Activated CD8-positive, alpha-beta memory T cell treated with anti-CD3 and anti-CD28 coated beads, Interleukin-2, amount 10 ng/mL, durations not matched to agents 7 days and 5 days (primary cell): Measurements from ENCODE around the gene PAFAH2. TPM values are rescaled to one million over a fixed set of nuclear protein-coding genes. Genes with fewer than 3 reads are reported as not detected.
A peak's percentile ranks its signal among the peaks of the same experiment; 100 is the strongest.
"Not testable (repeated sequence)": the region's sequence is repeated elsewhere in the genome, so short reads cannot be mapped to it uniquely, and the experiment has no call there.

Experiments
- ATAC-seq: fragments of 150-1000 bp; cut with Tn5 transposase; one replicate; pipeline ENCODE4 v1.10.0; 2021; ENCODE audit warnings: moderate library complexity
- CTCF ChIA-PET: fragments of 350-600 bp; sonication (Branson Sonifier 250); formaldehyde crosslinking; loops from one replicate; lab custom pipeline; 2021; ENCODE audit warnings: antibody characterized with exemption; lab: Charles Lee
- DNase-seq: peaks from one replicate; pipeline ENCODE4 v3.0.0-alpha.2; 2020
- H3K27ac Mint-ChIP-seq: one replicate; pipeline ENCODE4 v1.8.0; 2021; ENCODE audit warnings: mild to moderate bottlenecking, mixed read lengths
- H3K27me3 Mint-ChIP-seq: one replicate; pipeline ENCODE4 v1.8.0; 2021; ENCODE audit warnings: mixed read lengths
- H3K36me3 Mint-ChIP-seq: one replicate; pipeline ENCODE4 v1.8.0; 2021; ENCODE audit warnings: mild to moderate bottlenecking, mixed read lengths
- H3K4me1 Mint-ChIP-seq: one replicate; pipeline ENCODE4 v1.8.0; 2021; ENCODE audit warnings: mixed read lengths
- H3K4me3 Mint-ChIP-seq: one replicate; pipeline ENCODE4 v1.8.0; 2021; ENCODE audit warnings: mild to moderate bottlenecking, moderate library complexity, mixed read lengths
- H3K9me3 Mint-ChIP-seq: one replicate; pipeline ENCODE4 v1.8.0; 2022; ENCODE audit warnings: low read depth, mixed read lengths
- total RNA-seq, 2 experiments: library from RNA; stranded (reverse); gene quantifications; one replicate each; pipeline ENCODE4 v1.2.3, GENCODE V29; 2021

PAFAH2 gene
- total RNA-seq, 2 experiments from 2014 or later, result 9.0 to 9.2 TPM

GRCh38 chr1:25996966-25997827 lies 666 bp downstream of the PAFAH2 start:
- Mint-ChIP-seq H3K4me3 (peak overlapping the region; percentile 95), H3K4me1 (peaks cover 30% of the 10 kb centered on the region), H3K27ac (peak overlapping the region; percentile 98), H3K27me3 (peaks cover 4% of the 10 kb centered on the region), H3K36me3 (no peaks in the 10 kb centered on the region), H3K9me3 (no peaks in the 10 kb centered on the region)
- DNase-seq, result no peak
- ATAC-seq, result peak; percentile 29
- CTCF ChIA-PET, result interaction anchor here (0.7 to 9.9 kb wide), 33 partner anchors 9 to 528 kb away, joined by 3 to 309 read pairs (median 4); partner anchors contain the start of genes MTFR1L, PAQR7 and ZNF593

GRCh38 chr1:25994402-25995150 lies 3.3 kb downstream of the PAFAH2 start:
- H3K27ac Mint-ChIP-seq, result no peak overlapping the region
- CTCF ChIA-PET, result interaction anchor here (1.2 to 9.9 kb wide), 2 partner anchors 95 to 476 kb away, joined by 4 to 309 read pairs; no protein-coding TSS in a partner anchor
- H3K4me3 Mint-ChIP-seq, result no peak overlapping the region
- no peak for ATAC-seq
- H3K4me1 Mint-ChIP-seq, result peaks cover 48% of the 10 kb centered on the region
- no peaks in the 10 kb centered on the region for H3K27me3 Mint-ChIP-seq
- no peaks in the 10 kb centered on the region for H3K36me3 Mint-ChIP-seq
- no peak for DNase-seq
- no peaks in the 10 kb centered on the region for H3K9me3 Mint-ChIP-seq

DNA sequence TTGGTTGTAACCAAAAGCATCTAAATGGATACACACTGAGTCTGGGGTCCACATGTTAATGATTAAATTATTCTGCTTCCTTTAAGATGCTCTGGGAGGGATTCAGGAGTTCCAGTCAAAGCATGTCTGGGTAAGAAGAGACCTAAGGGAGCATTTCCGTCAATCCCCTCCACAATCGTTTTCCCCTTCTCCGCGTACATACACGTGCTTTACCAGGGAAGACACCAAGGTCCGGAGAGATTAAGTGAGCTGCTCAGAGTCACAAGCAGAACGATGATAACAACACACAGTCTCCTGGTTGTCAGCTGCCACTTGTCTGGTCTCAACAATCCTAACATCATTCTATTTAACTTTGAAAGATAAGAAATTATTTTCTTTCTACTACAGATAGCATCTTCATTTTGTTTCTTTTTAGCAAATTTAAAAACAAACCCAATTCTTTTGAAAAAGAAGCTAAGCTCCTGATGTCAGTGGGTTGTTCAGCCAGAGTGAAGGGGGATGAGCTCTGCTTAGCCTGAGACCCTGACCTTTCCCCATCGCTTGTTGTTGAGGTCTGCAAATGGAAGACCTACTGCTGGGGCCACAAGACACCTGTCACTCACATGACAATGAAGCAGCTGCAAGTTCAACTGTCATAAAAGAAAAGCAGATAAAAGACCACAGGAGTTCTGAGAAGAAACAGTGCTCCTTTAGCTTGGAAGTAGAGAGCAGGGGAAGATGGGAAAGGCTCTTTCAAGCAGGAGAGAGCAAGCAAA lies 4.5 kb downstream of the PAFAH2 start:
- H3K4me1 Mint-ChIP-seq, result peaks cover 51% of the 10 kb centered on the region
- no peak overlapping the region for H3K27ac Mint-ChIP-seq
- H3K36me3 Mint-ChIP-seq, result peaks cover 1% of the 10 kb centered on the region
- ATAC-seq, result no peak
- no peaks in the 10 kb centered on the region for H3K27me3 Mint-ChIP-seq
- DNase-seq, result no peak
- CTCF ChIA-PET, result interaction anchor here (9.9 kb wide), 1 partner anchor 93 kb away, joined by 309 read pairs; no protein-coding TSS in a partner anchor
- H3K4me3 Mint-ChIP-seq, result no peak overlapping the region
- no peaks in the 10 kb centered on the region for H3K9me3 Mint-ChIP-seq

GRCh38 chr1:25992689-25993171 lies 5.1 kb downstream of the PAFAH2 start:
- Mint-ChIP-seq H3K4me1 (peaks cover 46% of the 10 kb centered on the region), H3K36me3 (peaks cover 1% of the 10 kb centered on the region), H3K27ac (no peak overlapping the region), H3K4me3 (no peak overlapping the region), H3K9me3 (no peaks in the 10 kb centered on the region), H3K27me3 (no peaks in the 10 kb centered on the region)
- CTCF ChIA-PET, result no interaction called here
- ATAC-seq (no peak), DNase-seq (no peak)

GRCh38 chr1:25991937-25992688 lies 5.8 kb downstream of the PAFAH2 start:
- DNase-seq (no peak), ATAC-seq (no peak)
- Mint-ChIP-seq H3K9me3 (no peaks in the 10 kb centered on the region), H3K4me1 (peaks cover 43% of the 10 kb centered on the region), H3K27me3 (no peaks in the 10 kb centered on the region), H3K4me3 (no peak overlapping the region), H3K36me3 (peaks cover 5% of the 10 kb centered on the region), H3K27ac (no peak overlapping the region)
- CTCF ChIA-PET, result interaction anchor here (1.0 kb wide), 2 partner anchors 90 to 96 kb away, joined by 7 to 9 read pairs; no protein-coding TSS in a partner anchor

GRCh38 chr1:25990702-25991395 lies 7.0 kb downstream of the PAFAH2 start:
- Mint-ChIP-seq H3K27ac (peak overlapping the region; percentile 76), H3K9me3 (no peaks in the 10 kb centered on the region), H3K36me3 (peaks cover 8% of the 10 kb centered on the region), H3K27me3 (no peaks in the 10 kb centered on the region), H3K4me3 (peak overlapping the region; percentile 77), H3K4me1 (peaks cover 36% of the 10 kb centered on the region)
- peak; percentile 78 for DNase-seq
- peak; percentile 96 for ATAC-seq
- CTCF ChIA-PET, result interaction anchor here (0.6 to 4.9 kb wide), 9 partner anchors 44 to 154 kb away, joined by 3 to 44 read pairs (median 4); partner anchors contain the start of gene STMN1

- H3K27me3 Mint-ChIP-seq, result no peaks in the 10 kb centered on the region
- H3K36me3 Mint-ChIP-seq, result peaks cover 12% of the 10 kb centered on the region
- DNase-seq (no peak), ATAC-seq (peak; percentile 21)
- H3K9me3 Mint-ChIP-seq, result no peaks in the 10 kb centered on the region
- CTCF ChIA-PET, result interaction anchor here (0.6 to 4.9 kb wide), 11 partner anchors 7 to 155 kb away, joined by 3 to 44 read pairs (median 5); partner anchors contain the start of genes PAFAH2 and STMN1
- peak overlapping the region; percentile 76 for H3K27ac Mint-ChIP-seq
- peak overlapping the region; percentile 77 for H3K4me3 Mint-ChIP-seq
- peaks cover 36% of the 10 kb centered on the region for H3K4me1 Mint-ChIP-seq
These were observed 7.6 kb downstream of the PAFAH2 start for GRCh38 chr1:25990251-25990650.

DNA sequence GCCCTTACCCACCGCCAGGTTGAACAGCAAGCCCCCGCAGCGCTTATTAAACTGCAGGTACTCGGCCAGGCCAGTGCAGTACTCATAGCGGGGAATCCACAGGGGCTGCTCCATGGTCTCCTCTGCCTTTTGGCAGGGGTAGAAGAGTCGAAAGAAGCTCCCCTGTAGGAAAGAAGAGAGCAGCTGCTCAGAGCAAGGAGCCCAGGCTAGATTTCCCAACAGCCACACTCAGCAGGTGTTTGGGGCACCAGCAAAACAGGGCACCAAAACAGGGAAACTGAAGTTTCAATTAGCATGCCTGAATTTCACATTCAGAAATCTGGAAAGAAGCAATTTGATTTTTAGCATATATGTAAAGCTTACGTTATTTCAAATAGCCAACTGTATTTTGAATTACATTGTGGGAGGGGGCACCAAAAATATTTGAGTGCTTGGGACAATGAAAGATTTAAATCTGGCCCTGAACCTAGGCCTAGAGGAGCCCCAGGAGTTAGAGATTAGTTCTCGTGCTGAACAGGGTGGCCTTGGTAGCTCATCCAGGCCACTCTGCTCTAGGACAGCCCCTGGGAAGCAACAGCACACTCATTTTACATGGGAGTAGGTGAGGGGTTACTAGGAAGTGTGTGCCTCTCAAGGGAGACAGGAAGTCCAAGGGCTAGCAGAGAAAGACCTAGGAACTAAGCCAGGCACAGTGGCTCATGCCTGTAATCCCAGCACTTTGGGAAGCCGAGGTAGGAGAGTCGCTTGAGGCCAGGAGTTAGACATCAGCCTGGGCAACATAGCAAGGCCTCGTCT lies 8.2 kb downstream of the PAFAH2 start:
- peak overlapping the region; percentile 76 for H3K27ac Mint-ChIP-seq
- H3K36me3 Mint-ChIP-seq, result peaks cover 12% of the 10 kb centered on the region
- CTCF ChIA-PET, result interaction anchor here (0.6 to 4.9 kb wide), 12 partner anchors 8 to 155 kb away, joined by 3 to 44 read pairs (median 4); partner anchors contain the start of genes PAFAH2 and STMN1
- H3K27me3 Mint-ChIP-seq, result no peaks in the 10 kb centered on the region
- ATAC-seq, result peak; percentile 10
- H3K4me1 Mint-ChIP-seq, result peaks cover 36% of the 10 kb centered on the region
- DNase-seq, result no peak
- H3K9me3 Mint-ChIP-seq, result no peaks in the 10 kb centered on the region
- peak overlapping the region; percentile 77 for H3K4me3 Mint-ChIP-seq

GRCh38 chr1:25987951-25988350 lies 9.9 kb downstream of the PAFAH2 start:
- DNase-seq, result no peak
- H3K27ac Mint-ChIP-seq, result no peak overlapping the region
- CTCF ChIA-PET, result interaction anchor here (0.7 to 4.9 kb wide), 6 partner anchors 9 to 495 kb away, joined by 3 to 44 read pairs (median 6); partner anchors contain the start of gene PAFAH2
- H3K4me1 Mint-ChIP-seq, result peaks cover 31% of the 10 kb centered on the region
- H3K9me3 Mint-ChIP-seq, result no peaks in the 10 kb centered on the region
- peaks cover 21% of the 10 kb centered on the region for H3K36me3 Mint-ChIP-seq
- ATAC-seq, result no peak
- no peaks in the 10 kb centered on the region for H3K27me3 Mint-ChIP-seq
- no peak overlapping the region for H3K4me3 Mint-ChIP-seq

DNA sequence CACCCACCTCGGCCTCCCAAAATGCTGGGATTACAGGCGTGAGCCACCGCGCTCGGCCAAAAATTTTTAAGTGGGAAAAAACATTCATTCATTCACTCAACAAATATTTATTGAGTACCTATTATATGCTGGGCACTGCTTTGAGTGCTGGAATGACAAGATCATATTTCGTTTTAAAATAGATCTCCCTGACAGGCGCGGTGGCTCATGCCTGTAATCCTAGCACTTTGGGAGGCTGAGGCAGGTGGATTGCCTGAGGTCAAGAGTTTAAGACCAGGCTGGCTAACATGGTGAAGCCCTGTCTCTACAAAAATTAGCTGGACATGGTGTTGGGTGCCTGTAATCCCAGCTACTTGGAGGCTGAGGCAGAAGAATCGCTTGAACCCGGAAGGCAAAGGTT lies 11.1 kb downstream of the PAFAH2 start:
- H3K27ac Mint-ChIP-seq, DNase-seq: not testable (repeated sequence)
- CTCF ChIA-PET, result interaction anchor here (3.4 to 4.9 kb wide), 2 partner anchors 11 to 90 kb away, joined by 20 to 44 read pairs; partner anchors contain the start of gene PAFAH2

DNA sequence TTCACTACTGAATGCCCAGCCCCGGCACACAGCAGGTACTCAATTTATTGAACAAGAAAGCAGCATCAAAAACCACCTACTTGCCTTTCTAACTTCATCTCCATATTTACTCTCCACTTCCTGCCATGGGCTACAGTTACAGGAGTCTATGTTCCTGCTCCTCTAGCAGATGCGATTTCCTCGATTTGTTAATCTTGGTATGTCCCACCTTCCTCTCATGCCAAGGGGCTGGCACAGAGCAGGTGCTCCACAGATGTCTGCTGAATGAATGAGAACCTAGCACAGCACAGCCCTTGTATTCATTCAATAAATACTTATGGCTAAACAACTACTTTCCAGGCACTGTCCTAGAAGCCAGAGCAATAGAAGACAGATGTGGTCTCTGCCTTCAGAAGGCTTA lies 12.2 kb downstream of the PAFAH2 start:
- no peak for DNase-seq
- Mint-ChIP-seq H3K4me3 (no peak overlapping the region), H3K4me1 (peaks cover 17% of the 10 kb centered on the region), H3K9me3 (no peaks in the 10 kb centered on the region), H3K27ac (no peak overlapping the region), H3K27me3 (no peaks in the 10 kb centered on the region), H3K36me3 (peaks cover 36% of the 10 kb centered on the region)
- ATAC-seq, result no peak
- CTCF ChIA-PET, result no interaction called here

More for the DNA sequence above, 11.1 kb downstream of the PAFAH2 start:
- peaks cover 23% of the 10 kb centered on the region for H3K4me1 Mint-ChIP-seq
- H3K9me3 Mint-ChIP-seq, H3K4me3 Mint-ChIP-seq, ATAC-seq, H3K27me3 Mint-ChIP-seq: not testable (repeated sequence)
- H3K36me3 Mint-ChIP-seq, result peaks cover 31% of the 10 kb centered on the region
